Activated T-cell treated with anti-CD3 and anti-CD28 coated beads, Interleukin-2, amount 50 U/mL, for 72 hours (primary cell): ENCODE results near the gene PDK1. TPM values are rescaled to one million over a fixed set of nuclear protein-coding genes. Genes with fewer than 3 reads are reported as not detected.
"Not testable (repeated sequence)": the region's sequence is repeated elsewhere in the genome, so short reads cannot be mapped to it uniquely, and the experiment has no call there.

Experiments used
- ATAC-seq, 2 donors: fragments of 150-1000 bp; cut with Tn5 transposase; replicated peaks in 1 of 2; 2 replicates each; pipeline ENCODE4 v1.10.0; 2021; ENCODE audit warnings: moderate library complexity in 2 of 2, mild to moderate bottlenecking in 1 of 2
- DNase-seq, 2 donors: peaks; one replicate each; pipeline ENCODE4 v3.0.0; 2021 to 2022; ENCODE audit warnings: mixed read lengths in 1 of 2
- H3K27ac Mint-ChIP-seq: one replicate; pipeline ENCODE4 v1.8.0; 2022; ENCODE audit warnings: mild to moderate bottlenecking, moderate library complexity, mixed read lengths
- H3K27me3 Mint-ChIP-seq: one replicate; pipeline ENCODE4 v1.8.0; 2022; ENCODE audit warnings: low read depth, mixed read lengths
- H3K36me3 Mint-ChIP-seq, 2 donors: one replicate each; pipeline ENCODE4 v1.8.0; 2022; ENCODE audit warnings: mixed read lengths in 2 of 2, mild to moderate bottlenecking in 1 of 2; ENCODE audit not compliant: insufficient read depth in 2 of 2
- H3K4me1 Mint-ChIP-seq: one replicate; pipeline ENCODE4 v1.8.0; 2022; ENCODE audit warnings: low read depth, mixed read lengths
- H3K4me3 Mint-ChIP-seq, 2 donors: one replicate each; pipeline ENCODE4 v1.8.0; 2022; ENCODE audit warnings: mild to moderate bottlenecking in 2 of 2, mixed read lengths in 2 of 2, moderate library complexity in 2 of 2
- H3K9me3 Mint-ChIP-seq, 2 donors: one replicate each; pipeline ENCODE4 v1.8.0; 2022; ENCODE audit warnings: mixed read lengths in 2 of 2
- total RNA-seq, 2 donors: library from RNA; stranded (reverse); gene quantifications; one replicate each; pipeline ENCODE4 v1.2.3, GENCODE V29; 2022

The PDK1 gene
- total RNA-seq, 2 donors from 2014 or later = 22.5 to 33.6 TPM

DNA sequence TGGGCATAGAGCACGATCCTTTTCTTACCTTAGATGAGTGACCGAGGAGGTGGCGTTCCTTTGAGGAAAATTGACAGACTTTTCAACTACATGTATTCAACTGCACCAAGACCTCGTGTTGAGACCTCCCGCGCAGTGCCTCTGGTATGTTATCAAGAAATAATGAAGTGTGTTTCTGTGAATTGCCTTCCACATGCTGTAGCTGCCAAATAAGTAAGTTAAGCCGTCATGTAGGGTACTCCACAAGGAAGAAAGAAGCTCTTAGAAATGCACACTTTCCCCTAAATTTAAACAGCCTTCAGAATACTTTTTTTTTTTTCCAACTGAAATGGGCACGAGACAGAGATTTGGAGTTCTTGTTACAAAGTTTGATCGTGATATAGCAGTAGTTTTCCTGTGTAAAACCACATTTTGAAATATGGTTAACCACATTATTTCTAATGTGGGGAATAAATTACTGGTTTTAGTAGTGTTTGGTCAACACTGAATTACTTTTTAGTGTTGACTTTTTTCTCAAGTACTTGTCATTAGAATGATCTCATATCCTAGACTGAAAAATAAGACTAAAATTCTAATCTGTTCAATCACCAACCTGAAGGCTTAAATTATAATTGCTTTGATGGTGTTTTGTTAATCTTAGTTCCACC, 30.5 kb downstream of the PDK1 start:
- peaks cover 0 to 2% of the 10 kb centered on the region in 2 donors for H3K9me3 Mint-ChIP-seq
- DNase-seq (no peak), ATAC-seq (peak; percentile 54 to 64)
- peak overlapping the region; percentile 70 for H3K27ac Mint-ChIP-seq
- no peaks in the 10 kb centered on the region for H3K27me3 Mint-ChIP-seq
- H3K36me3 Mint-ChIP-seq = peaks cover 32 to 54% of the 10 kb centered on the region in 2 donors
- H3K4me3 Mint-ChIP-seq = peak overlapping the region in 1 of 2 donors; percentile 25
- H3K4me1 Mint-ChIP-seq = peaks cover 68% of the 10 kb centered on the region

DNA sequence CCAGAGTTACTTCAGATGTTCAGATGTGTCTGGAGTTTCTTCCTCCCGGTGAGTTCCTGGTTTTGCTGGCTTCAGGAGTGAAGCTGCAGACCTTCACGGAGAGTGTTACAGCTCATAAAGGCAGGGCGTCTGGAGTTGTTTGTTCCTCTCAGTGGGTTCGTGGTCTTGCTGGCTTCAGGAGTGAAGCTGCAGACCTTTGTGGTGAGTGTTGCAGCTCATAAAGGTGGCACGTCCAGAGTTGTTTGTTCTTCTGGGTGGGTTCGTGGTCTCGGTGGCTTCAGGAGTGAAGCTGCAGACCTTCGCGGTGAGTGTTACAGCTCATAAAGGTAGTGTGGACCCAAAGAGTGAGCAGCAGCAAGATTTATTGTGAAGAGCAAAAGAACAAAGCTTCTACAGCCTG, 31.3 kb downstream of the PDK1 start:
- not testable (repeated sequence) for H3K27me3 Mint-ChIP-seq, H3K9me3 Mint-ChIP-seq
- Mint-ChIP-seq H3K4me1 (peaks cover 66% of the 10 kb centered on the region), H3K4me3 (peak overlapping the region; percentile 25 to 39), H3K27ac (peak overlapping the region; percentile 70), H3K36me3 (peaks cover 31 to 46% of the 10 kb centered on the region in 2 donors)
- DNase-seq = peak in 1 of 2 donors; percentile 53
- peak in 1 of 2 donors; percentile 69 for ATAC-seq

DNA sequence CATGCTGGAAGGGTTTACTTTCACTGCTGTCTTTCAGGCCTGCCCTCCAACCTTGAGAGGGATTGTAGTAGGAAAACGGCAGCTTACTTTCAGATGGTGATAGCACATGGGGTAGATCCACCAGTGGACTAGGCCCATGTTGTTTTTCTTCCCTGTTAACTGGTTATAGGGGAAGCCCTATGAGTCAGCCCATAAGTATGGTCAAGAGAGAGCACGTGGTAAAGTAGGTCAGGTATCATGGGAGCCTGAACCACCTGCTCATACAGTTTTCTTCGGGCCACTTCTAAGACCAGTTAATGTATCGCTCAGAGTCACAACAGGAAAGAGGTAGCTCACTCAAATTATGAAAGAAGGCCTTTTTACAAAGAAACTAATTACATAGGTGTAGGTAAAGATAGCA, 33.0 kb downstream of the PDK1 start:
- Mint-ChIP-seq H3K27ac (no peak overlapping the region), H3K36me3 (peaks cover 30 to 39% of the 10 kb centered on the region in 2 donors), H3K9me3 (peaks cover 0 to 2% of the 10 kb centered on the region in 2 donors), H3K4me3 (peak overlapping the region in 1 of 2 donors; percentile 7), H3K4me1 (peaks cover 52% of the 10 kb centered on the region), H3K27me3 (no peaks in the 10 kb centered on the region)
- DNase-seq = no peak
- peak; percentile 23 to 32 for ATAC-seq

DNA sequence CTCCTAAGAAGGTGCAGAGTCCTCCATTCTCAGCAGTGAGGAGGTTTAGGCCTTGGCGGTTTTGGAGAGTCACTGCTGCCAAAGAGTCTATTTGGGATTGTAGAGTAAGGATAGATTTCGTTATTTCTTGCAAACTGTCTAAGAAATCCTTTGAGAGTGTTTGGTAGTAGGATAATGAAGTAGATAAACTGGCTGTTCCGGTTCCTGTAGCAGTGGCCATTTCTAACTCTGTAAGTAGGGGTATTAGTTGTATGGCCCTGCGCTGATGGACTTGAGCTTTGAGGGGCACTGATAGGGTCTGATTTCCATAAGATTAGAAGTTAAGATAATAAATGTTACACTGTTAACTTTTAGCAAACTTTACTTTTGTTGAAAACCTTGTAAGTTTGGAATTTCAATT, 35.5 kb downstream of the PDK1 start:
- not testable (repeated sequence) for H3K4me3 Mint-ChIP-seq, DNase-seq, H3K27me3 Mint-ChIP-seq, ATAC-seq, H3K27ac Mint-ChIP-seq, H3K9me3 Mint-ChIP-seq
- H3K36me3 Mint-ChIP-seq = peaks cover 26 to 45% of the 10 kb centered on the region in 2 donors
- peaks cover 32% of the 10 kb centered on the region for H3K4me1 Mint-ChIP-seq

DNA sequence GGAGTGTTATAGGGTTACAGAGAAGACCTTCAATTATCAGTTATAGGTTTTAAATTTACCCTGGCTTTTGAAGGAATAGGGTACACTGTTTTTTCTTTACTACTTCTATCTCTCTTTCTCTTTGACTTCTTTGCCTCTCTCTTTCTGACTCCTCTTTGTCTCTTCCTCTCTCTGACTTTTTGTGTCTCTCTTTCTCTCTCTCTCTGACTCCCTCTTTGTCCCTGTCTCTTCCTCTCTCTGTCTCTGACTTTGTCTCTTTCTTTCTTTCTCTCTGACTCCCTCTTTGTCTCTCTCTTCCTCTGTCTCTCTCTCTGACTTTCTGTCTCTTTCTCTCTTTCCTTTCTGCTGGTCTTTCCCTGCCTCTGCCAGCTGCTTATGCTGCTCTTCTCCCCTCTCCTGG, 36.3 kb downstream of the PDK1 start:
- H3K4me1 Mint-ChIP-seq = peaks cover 24% of the 10 kb centered on the region
- DNase-seq, H3K27ac Mint-ChIP-seq, H3K4me3 Mint-ChIP-seq, H3K27me3 Mint-ChIP-seq, ATAC-seq, H3K9me3 Mint-ChIP-seq: not testable (repeated sequence)
- peaks cover 23 to 41% of the 10 kb centered on the region in 2 donors for H3K36me3 Mint-ChIP-seq

DNA sequence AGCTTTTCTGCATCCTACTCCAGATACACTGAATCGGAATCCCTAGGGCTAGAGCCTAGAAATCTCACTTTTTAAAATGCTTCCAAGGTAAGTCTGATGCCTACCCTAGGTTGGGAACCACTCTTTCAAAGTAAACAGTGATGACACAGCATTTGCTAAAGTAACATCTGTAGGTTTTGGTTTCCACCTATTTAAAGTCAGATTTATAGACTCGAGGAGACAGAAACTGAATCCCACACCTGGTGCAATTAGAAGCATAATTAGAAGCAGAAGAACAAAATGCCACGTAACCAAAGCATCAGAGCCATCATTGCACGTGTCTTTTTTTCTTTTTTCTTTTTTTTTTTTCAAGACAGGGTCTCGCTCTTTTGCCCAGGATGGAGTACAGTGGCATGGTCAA, 40.9 kb downstream of the PDK1 start:
- Mint-ChIP-seq H3K36me3 (peaks cover 3 to 23% of the 10 kb centered on the region in 2 donors), H3K27me3 (no peaks in the 10 kb centered on the region), H3K9me3 (no peaks in the 10 kb centered on the region), H3K4me1 (peaks cover 12% of the 10 kb centered on the region), H3K27ac (no peak overlapping the region), H3K4me3 (no peak overlapping the region)
- no peak for ATAC-seq
- DNase-seq = no peak

DNA sequence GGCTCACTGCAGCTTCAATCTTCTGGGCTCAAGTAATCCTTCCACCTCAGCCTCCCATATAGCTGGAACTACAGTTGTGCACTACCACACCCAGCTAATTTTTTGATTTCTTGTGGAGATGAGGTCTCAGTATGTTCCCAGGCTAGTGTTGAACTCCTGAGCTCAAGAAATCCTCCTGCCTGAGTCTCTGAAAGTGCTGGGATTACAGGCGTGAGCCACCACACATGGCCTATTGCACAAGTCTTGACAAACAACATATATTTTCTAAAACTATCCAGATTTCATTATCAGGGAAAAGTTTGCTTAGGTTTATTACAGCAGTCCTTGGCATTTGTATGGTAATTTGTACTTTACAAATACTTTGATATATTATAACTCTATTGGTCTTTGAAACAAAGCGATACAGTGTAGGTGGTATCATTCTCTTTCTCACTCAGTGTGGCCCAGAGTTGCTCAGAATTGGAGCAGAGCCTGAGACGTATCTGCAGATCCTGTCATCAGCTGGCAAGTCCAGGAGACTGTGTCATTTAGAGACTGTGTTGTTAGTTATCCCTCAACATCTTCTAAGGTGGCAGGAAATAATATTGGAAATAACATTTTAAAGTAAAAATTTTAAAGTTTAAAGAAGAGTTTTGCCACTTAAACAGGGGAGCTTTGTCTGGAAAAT, 41.4 kb downstream of the PDK1 start:
- H3K27ac Mint-ChIP-seq = no peak overlapping the region
- H3K36me3 Mint-ChIP-seq = peaks cover 1 to 23% of the 10 kb centered on the region in 2 donors
- ATAC-seq = peak; percentile 53 to 86
- H3K4me3 Mint-ChIP-seq = no peak overlapping the region
- H3K4me1 Mint-ChIP-seq = peaks cover 12% of the 10 kb centered on the region
- no peak for DNase-seq
- H3K9me3 Mint-ChIP-seq = no peaks in the 10 kb centered on the region
- no peaks in the 10 kb centered on the region for H3K27me3 Mint-ChIP-seq

DNA sequence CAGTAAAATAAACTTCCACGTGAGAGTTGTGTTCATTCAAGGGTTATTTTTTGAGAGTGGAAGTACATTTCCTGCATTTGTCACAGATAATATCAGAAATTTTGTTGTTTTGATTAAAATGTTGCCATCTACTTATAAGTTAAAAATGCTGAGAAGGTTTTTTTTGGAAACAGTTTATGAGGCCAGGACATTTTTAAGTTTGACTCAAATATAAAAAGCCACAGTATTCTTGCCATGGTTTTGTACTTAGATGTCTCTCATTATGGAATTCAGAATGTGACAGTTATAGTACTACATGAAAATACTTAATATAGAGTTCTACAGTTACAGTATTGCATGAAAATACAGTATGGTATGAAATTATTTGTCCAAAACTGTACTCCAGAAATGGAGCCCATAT, 44.1 kb downstream of the PDK1 start:
- Mint-ChIP-seq H3K27me3 (no peaks in the 10 kb centered on the region), H3K9me3 (no peaks in the 10 kb centered on the region), H3K27ac (no peak overlapping the region), H3K4me1 (peaks cover 12% of the 10 kb centered on the region), H3K36me3 (peaks cover 6 to 23% of the 10 kb centered on the region in 2 donors), H3K4me3 (no peak overlapping the region)
- ATAC-seq = no peak
- DNase-seq = no peak

DNA sequence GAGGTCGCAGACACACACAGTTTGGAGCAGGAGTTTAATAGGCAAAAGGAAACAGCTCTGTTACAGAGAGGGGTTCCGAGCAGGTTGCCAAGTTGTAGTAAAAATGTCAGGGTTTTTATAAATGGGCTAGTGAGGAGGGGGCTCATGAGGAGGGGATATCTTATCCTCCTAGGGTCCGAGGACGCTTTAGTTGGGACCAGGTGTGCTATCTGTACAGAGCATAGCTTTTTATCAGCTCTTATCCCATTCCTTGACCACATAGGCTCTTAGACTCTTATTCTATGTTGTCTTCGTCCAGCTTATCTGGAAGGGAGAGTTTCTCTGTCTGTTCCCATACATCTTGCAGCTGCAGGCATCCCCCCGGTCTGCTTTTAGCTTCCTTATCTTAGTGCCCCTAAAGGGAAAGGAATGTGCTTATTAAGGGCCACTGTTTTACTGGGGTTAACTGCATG, 44.7 kb downstream of the PDK1 start:
- Mint-ChIP-seq H3K36me3 (peaks cover 6 to 23% of the 10 kb centered on the region in 2 donors), H3K9me3 (no peaks in the 10 kb centered on the region), H3K4me3 (no peak overlapping the region), H3K27ac (no peak overlapping the region), H3K4me1 (peaks cover 12% of the 10 kb centered on the region), H3K27me3 (no peaks in the 10 kb centered on the region)
- DNase-seq (no peak), ATAC-seq (no peak)

DNA sequence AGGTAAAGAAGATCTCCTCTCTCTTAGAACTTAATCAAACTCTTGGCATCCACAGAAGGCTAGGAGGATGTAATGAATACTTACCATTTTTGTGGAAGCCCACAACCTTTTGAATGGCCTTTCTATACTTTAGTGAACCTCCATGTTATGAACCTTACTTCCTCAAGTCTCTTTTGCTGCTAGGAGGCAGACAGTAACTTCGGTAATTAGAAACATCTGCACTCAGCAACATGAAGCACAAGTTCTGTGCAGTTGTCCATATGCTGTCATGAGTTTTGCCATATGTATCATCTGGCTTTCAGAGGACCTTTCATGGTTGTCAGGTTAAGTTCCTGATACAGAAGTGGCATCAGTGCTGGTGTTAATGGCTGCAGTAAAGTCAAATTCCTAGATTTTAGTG, 50.4 kb downstream of the PDK1 start:
- DNase-seq (no peak), ATAC-seq (no peak)
- H3K27ac Mint-ChIP-seq = no peak overlapping the region
- H3K4me1 Mint-ChIP-seq = peaks cover 8% of the 10 kb centered on the region
- H3K27me3 Mint-ChIP-seq = no peaks in the 10 kb centered on the region
- H3K9me3 Mint-ChIP-seq = no peaks in the 10 kb centered on the region
- H3K4me3 Mint-ChIP-seq = no peak overlapping the region
- peaks cover 11 to 22% of the 10 kb centered on the region in 2 donors for H3K36me3 Mint-ChIP-seq

DNA sequence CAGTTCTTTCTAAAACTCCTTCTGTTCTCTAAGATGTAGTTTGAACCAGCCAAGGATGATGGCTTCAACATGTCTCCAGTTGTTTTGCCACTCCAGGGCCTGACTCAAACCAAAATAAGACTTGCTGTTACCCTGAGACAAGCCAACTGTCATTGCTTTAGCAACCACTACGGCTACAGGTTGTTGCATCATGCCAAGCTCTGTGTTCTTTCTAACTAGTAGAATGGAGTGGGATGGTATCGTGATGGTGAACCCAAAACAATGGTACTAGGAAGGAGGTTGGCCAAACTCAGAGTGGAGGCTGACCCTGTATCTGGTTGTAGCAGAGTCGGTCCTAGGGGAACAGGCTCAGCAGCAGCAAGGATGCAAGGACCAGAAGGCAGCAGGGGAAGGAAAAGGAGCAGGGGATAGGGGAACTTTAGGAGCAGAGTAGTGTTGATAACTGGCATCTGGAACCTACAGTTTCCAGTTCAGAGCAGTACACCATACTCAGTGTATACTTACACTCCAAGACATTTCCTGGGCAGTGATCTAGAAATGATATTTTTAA, 51.6 kb downstream of the PDK1 start:
- ATAC-seq (peak; percentile 75 to 85), DNase-seq (peak in 1 of 2 donors; percentile 11)
- Mint-ChIP-seq H3K27ac (peak overlapping the region; percentile 55), H3K4me1 (peaks cover 5% of the 10 kb centered on the region), H3K27me3 (no peaks in the 10 kb centered on the region), H3K36me3 (peaks cover 11 to 22% of the 10 kb centered on the region in 2 donors), H3K4me3 (no peak overlapping the region), H3K9me3 (no peaks in the 10 kb centered on the region)

DNA sequence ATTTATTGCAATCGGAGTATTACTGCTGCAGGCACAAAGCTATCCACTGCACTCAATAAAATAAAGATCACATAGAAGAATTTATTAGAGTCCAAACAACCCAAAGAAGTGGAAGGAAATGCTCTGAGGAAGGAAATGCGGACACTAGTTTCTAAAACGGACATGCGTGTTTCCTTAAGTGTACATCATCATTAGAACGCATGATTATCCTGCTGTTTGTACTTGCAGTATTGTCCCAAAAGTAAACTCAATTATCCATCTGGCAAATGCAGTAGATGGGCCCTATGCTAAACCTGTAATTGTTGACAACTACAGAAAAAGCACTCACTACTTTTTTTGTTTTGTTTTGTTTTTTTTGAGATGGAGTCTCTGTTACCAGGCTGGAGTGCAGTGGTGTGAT, 53.6 kb downstream of the PDK1 start:
- DNase-seq (no peak), ATAC-seq (no peak)
- peaks cover 7 to 13% of the 10 kb centered on the region in 2 donors for H3K36me3 Mint-ChIP-seq
- H3K9me3 Mint-ChIP-seq = no peaks in the 10 kb centered on the region
- peaks cover 5% of the 10 kb centered on the region for H3K4me1 Mint-ChIP-seq
- no peak overlapping the region for H3K27ac Mint-ChIP-seq
- no peaks in the 10 kb centered on the region for H3K27me3 Mint-ChIP-seq
- no peak overlapping the region for H3K4me3 Mint-ChIP-seq

DNA sequence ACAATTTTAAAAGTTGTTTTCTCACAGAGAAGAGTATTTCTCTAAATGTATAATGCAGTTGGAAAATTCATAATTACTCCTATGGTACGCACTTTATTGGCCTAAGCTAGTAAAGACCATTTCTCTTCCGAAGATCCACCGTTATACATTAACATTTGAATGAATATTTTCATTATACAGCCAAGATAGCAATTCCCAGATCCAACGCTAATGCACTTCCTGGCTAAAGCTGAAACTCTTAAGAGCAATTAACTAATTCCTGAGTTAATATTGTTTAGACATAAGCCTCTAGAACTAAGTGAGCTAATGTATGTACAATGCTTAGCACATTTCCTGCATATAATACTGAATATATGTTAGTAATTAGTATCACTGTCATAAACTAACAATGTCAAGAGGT, 56.2 kb downstream of the PDK1 start:
- DNase-seq (no peak), ATAC-seq (no peak)
- no peaks in the 10 kb centered on the region for H3K9me3 Mint-ChIP-seq
- no peaks in the 10 kb centered on the region for H3K27me3 Mint-ChIP-seq
- no peak overlapping the region for H3K4me3 Mint-ChIP-seq
- H3K27ac Mint-ChIP-seq = peak overlapping the region; percentile 90
- H3K36me3 Mint-ChIP-seq = peaks cover 2 to 8% of the 10 kb centered on the region in 2 donors
- peaks cover 5% of the 10 kb centered on the region for H3K4me1 Mint-ChIP-seq
